ENCODE results near the gene YWHAE.
"Not testable (repeated sequence)": the region's sequence is repeated elsewhere in the genome, so short reads cannot be mapped to it uniquely, and the experiment has no call there.

YWHAE gene

GRCh38 chr17:1329745-1330343 lies 70.2 kb downstream of the YWHAE start:
- no peak for DNase-seq (ENCODE audit: low read depth in 1 of 2, low spot score in 1 of 2)

GRCh38 chr17:1328437-1328836 lies 71.6 kb downstream of the YWHAE start:
- DNase-seq (ENCODE audit: low read depth in 1 of 2, low spot score in 1 of 2): no peak

GRCh38 chr17:1325766-1326165 lies 74.3 kb downstream of the YWHAE start:
- DNase-seq (ENCODE audit: low read depth in 1 of 2, low spot score in 1 of 2): no peak

GRCh38 chr17:1324201-1324771 lies 75.7 kb downstream of the YWHAE start:
- no peak for DNase-seq (ENCODE audit: low read depth in 1 of 2, low spot score in 1 of 2)

GRCh38 chr17:1323336-1323735 lies 76.7 kb downstream of the YWHAE start:
- no peak for DNase-seq (ENCODE audit: low read depth in 1 of 2, low spot score in 1 of 2)

GRCh38 chr17:1322480-1322879 lies 77.5 kb downstream of the YWHAE start:
- no peak for DNase-seq (ENCODE audit: low read depth in 1 of 2, low spot score in 1 of 2)

- DNase-seq (ENCODE audit: low read depth in 1 of 2, low spot score in 1 of 2): no peak
Observed at GRCh38 chr17:1322014-1322428, 78.0 kb downstream of the YWHAE start.

GRCh38 chr17:1315891-1316403 lies 84.1 kb downstream of the YWHAE start:
- DNase-seq (ENCODE audit: low read depth in 1 of 2, low spot score in 1 of 2): no peak

GRCh38 chr17:1315409-1315808 lies 84.6 kb downstream of the YWHAE start:
- no peak for DNase-seq (ENCODE audit: low read depth in 1 of 2, low spot score in 1 of 2)

GRCh38 chr17:1313270-1314005 lies 86.6 kb downstream of the YWHAE start:
- DNase-seq (ENCODE audit: low read depth in 1 of 2, low spot score in 1 of 2): no peak

GRCh38 chr17:1312261-1312870 lies 87.7 kb downstream of the YWHAE start:
- DNase-seq (ENCODE audit: low read depth in 1 of 2, low spot score in 1 of 2): no peak

- not testable (repeated sequence) for DNase-seq (ENCODE audit: low read depth in 1 of 2, low spot score in 1 of 2)
Observed at GRCh38 chr17:1307829-1308228, 92.2 kb downstream of the YWHAE start.

- no peak for DNase-seq (ENCODE audit: low read depth in 1 of 2, low spot score in 1 of 2)
Observed at GRCh38 chr17:1304962-1305563, 95.0 kb downstream of the YWHAE start.

GRCh38 chr17:1304522-1304921 lies 95.5 kb downstream of the YWHAE start:
- no peak for DNase-seq (ENCODE audit: low read depth in 1 of 2, low spot score in 1 of 2)

GRCh38 chr17:1302761-1303160 lies 97.3 kb downstream of the YWHAE start:
- DNase-seq (ENCODE audit: low read depth in 1 of 2, low spot score in 1 of 2): no peak

- no peak for DNase-seq (ENCODE audit: low read depth in 1 of 2, low spot score in 1 of 2)
Observed at GRCh38 chr17:1301546-1301945, 98.5 kb downstream of the YWHAE start.

- no peak for DNase-seq (ENCODE audit: low read depth in 1 of 2, low spot score in 1 of 2)
Observed at GRCh38 chr17:1300371-1300905, 99.6 kb downstream of the YWHAE start.

- no peak for DNase-seq (ENCODE audit: low read depth in 1 of 2, low spot score in 1 of 2)
Observed at GRCh38 chr17:1299552-1300370, 100.3 kb downstream of the YWHAE start.

GRCh38 chr17:1298606-1299005 lies 101.4 kb downstream of the YWHAE start:
- peak in 1 of 2 donors; percentile 46 for DNase-seq (ENCODE audit: low read depth in 1 of 2, low spot score in 1 of 2)

Data from stimulated activated CD4-positive, alpha-beta T cell treated with anti-CD3 and anti-CD28 coated beads, Interleukin-15, amount 100 ng/mL, for 1 hour (primary cell).